Fibroblast of skin of left quadriceps (primary cell): ENCODE data around the gene MCOLN2.

Experiments
- DNase-seq, 2 experiments: peaks; one replicate each; pipeline ENCODE4 v3.0.0-alpha.2; 2013; ENCODE audit warnings: low read depth in 2 of 2

Gene MCOLN2

DNA sequence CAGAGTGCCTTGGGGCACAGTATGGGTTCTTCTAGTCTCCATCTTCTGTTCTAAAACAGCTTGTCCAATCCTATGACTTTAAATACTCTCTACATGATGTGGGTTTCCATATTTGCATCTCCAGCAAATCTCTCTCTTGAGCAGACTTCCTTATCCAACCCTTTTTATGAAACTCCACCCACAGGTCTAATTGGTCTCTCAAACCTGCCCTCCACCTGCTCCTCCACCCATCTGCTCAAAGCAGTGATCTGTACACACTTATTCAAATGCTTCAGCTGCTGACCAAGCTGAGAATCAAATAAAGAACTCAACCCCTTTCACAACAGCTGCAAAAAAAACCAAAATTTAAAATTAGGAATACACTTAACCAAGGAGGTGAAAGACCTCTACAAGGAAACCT is 11.5 kb downstream of the MCOLN2 start:
- DNase-seq: no peak

- DNase-seq: no peak
Observed at GRCh38 chr1:84982395-84982794, 14.5 kb downstream of the MCOLN2 start.

DNA sequence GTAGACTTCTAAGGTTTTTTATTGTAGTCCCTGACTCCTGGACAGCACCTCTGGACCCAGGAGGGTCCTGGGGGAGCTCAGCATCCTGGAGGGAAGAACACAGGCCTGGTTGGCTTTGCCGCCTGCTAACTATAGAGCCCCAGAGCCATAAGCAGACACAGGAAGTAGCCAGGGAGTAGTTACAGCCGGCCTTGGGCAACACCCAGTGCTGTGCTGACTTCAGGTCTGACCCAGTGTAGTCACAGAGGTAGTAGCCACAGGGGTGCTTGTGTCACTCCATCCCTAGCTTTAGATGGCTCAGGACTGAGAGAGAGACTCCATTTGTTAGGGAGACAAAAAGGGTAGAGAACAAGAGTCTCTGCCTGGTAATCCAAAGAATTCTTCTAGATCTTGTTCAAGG is 21.9 kb downstream of the MCOLN2 start:
- no peak for DNase-seq

GRCh38 chr1:84973498-84974334 is 23.2 kb downstream of the MCOLN2 start:
- DNase-seq: no peak

- DNase-seq: no peak
Observed at GRCh38 chr1:84972377-84972987, 24.4 kb downstream of the MCOLN2 start.

DNA sequence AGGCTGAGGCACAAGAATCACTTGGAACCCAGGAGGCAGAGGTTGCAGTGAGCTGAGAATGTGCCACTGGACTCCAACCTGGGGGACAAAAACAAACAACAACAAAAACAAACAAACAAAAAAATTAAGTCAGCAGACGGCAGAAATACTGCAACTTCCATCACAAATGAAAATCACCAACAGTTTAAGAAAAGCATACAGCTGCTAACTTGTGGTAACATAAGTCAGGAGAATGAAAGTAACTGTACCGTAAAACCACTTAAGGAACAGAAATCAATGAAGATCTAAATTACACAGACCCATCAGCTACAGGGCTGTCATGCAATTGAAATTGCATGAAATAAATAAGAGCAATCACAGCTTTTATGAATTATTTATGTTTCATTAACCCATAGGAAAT is 25.0 kb downstream of the MCOLN2 start:
- DNase-seq: no peak

GRCh38 chr1:84969489-84970250 is 27.2 kb downstream of the MCOLN2 start:
- DNase-seq: no peak

- no peak for DNase-seq
Observed at GRCh38 chr1:84968865-84969264, 28.0 kb downstream of the MCOLN2 start.

- DNase-seq: no peak
Observed at GRCh38 chr1:84968101-84968500, 28.8 kb downstream of the MCOLN2 start.

- DNase-seq: no peak
Observed at GRCh38 chr1:84967666-84968065, 29.2 kb downstream of the MCOLN2 start.

GRCh38 chr1:84963021-84963420 is 33.9 kb downstream of the MCOLN2 start:
- DNase-seq: no peak

GRCh38 chr1:84961316-84961715 is 35.6 kb downstream of the MCOLN2 start:
- DNase-seq: no peak

DNA sequence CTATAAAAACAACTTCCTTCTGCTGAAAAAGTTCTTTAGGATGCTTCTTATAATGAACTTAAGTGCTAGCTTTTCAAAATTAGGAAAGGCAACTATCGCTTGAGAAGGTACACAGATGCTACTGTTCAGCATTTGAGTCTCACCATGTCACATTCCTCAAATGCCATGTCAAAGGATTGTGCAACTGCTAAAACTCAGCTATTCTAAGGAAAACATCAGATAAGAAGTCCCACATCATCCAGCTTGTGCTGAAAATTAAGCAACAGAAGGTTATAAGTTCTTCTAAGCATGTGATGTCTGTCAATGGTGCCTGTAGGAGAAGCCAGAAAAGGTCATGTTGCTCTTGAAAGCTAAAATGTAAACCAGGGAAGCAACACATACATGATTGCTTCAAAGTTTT is 36.5 kb downstream of the MCOLN2 start:
- DNase-seq: peak; percentile 39 to 50

- no peak for DNase-seq
Observed at GRCh38 chr1:84959294-84959693, 37.6 kb downstream of the MCOLN2 start.

DNA sequence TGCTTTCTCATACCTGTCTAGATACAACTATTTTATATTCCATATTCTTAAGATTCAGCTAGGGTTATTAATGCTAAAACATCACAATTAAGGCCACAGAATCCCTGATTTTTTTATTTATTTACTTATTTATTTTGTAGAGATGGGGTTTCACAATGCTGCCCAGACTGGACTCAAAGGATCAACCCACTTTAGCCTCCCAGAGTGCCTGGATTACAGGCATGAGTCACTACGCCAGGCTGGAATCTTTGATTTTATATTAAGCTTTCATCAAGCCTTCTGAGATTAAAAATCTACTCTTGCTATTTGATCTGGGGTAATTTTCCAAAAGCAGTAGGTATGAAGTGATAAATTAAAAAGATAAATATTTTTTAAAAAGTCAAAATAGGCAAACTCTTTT is 38.9 kb downstream of the MCOLN2 start:
- DNase-seq: no peak

DNA sequence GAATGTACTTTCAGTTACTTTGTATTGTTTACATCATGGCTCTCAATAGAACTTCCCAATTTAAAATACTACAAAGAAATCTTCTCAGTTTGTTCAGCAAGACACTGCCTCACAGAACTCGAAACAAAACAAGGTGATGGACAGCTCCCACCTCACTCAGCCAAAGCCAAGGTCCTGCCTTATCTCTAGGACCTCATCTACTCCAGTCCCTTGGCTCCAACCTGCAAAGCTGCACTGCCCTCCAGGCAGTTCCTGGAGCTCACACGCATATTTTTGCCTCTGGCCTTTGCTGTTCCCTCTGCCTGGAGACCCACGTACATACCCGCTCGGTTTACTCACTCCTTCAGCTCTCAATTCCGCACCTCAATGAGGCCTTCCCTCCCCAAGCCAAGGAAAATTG is 40.3 kb downstream of the MCOLN2 start:
- no peak for DNase-seq

GRCh38 chr1:84956097-84956496 is 40.8 kb downstream of the MCOLN2 start:
- DNase-seq: no peak

GRCh38 chr1:84949664-84950063 is 47.2 kb downstream of the MCOLN2 start:
- no peak for DNase-seq

DNA sequence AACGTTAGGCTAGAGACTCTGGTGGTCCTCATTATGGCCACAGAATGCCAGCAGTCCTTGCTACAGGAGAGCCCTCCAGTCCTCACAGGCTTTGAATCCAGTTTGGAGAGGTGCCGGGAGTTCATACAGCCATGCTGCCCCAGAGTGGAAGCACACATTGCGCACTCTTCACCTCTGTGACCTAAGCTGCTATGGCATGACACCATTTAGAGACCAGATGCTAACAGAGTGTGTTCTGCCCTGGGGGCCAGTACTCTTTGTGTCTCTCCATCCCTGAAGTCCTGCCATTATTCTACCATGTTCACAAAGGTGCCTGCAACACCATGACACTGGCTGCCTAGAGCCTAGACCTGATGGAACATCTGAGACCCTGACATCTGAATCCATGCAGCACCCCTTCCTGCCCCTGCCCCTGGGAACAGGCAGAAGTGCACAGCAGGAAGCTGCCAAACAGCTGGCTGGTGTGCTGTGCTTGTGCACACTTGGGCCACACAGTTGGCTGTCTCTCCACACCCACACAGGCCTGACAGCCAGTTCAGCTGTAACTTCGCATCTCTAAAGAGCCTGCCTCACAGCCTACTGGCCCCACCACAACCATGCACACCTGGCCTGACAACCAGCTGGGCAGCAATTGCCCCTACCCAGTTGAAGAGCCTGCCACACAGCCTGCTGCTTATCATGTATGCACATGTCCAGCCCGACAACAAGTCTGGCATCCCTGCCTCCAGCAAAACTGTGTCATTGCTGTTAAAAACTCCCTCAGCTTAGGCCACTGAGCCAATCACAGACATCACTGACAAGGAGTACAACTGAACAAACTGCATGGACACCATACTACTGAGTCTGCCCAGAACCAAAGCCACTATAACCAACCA is 49.1 kb downstream of the MCOLN2 start:
- DNase-seq: no peak

DNA sequence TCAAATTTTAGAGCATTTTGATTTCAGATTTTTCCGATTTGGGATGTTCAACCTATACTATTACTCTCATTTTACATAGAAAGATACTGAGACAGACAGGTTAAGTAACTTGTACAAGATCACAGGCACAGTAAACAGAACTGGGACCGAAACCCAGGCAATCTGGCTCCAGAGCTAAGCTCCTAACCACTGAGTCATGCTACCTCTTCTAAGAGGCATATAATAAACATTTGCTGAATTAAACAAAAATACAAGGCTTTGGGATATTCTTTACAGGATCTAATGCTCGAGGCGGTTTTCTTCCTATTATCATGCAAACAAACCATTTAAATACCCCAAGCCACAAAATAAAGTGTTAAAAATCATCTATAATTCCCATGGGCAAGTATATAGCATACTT is 50.3 kb downstream of the MCOLN2 start:
- DNase-seq: no peak

- DNase-seq: peak; percentile 79
Observed at GRCh38 chr1:84944767-84945486, 52.0 kb downstream of the MCOLN2 start.
